ENCODE data around the gene MAP3K12. TPM values are rescaled to one million over a fixed set of nuclear protein-coding genes. Genes with fewer than 3 reads are reported as not detected.

MAP3K12 gene
- total and polyA plus RNA-seq, 2 of the 4 experiments (the other 2 are of a cell fraction), result 29.0 to 52.5 TPM

DNA sequence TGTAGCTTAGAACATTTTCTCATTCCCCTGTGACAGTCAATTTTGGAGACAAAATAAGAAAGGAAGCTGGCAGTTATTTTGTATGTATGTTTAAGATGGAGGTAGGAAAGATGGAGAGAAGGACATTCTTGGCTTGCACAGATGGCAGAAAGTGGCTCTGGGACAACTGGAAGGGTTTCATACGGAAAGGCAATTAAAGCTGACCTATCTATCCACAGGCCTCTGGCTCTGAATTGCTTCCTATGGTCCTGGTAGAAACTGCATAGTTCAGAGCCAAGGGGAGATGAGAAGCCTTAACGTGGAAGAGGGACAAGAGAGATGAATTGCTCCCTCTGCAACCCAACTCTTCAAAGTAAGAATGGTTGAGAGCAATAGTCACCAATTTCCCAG lies 16.0 kb upstream of the MAP3K12 start:
- CTCF ChIA-PET, result no interaction called here
- no peak overlapping the region for H3K18ac ChIP-seq (ENCODE audit: low read depth, low read length)
- H3K4me2 ChIP-seq (ENCODE audit: low read depth, low read length), result no peak overlapping the region
- no peak overlapping the region for H2AK5ac ChIP-seq (ENCODE audit: low read depth, low read length)
- H2BK120ac ChIP-seq (ENCODE audit: low read depth, low read length), result no peak overlapping the region
- POLR2A ChIA-PET (ENCODE audit: unreplicated experiment), result no interaction called here
- peaks cover 52% of the 10 kb centered on the region for H3K36me3 ChIP-seq (ENCODE audit: control insufficient read depth, insufficient read depth, low read length)
- WGBS, 2 experiments (ENCODE audit: extremely low coverage in 2 of 2, insufficient read length in 1 of 2), result no CpG with 5 or more reads among the region's 2 CpGs
- no peak overlapping the region for H4K8ac ChIP-seq (ENCODE audit: low read depth in 2 of 2, low read length in 2 of 2)
- in situ Hi-C loops (cut with MboI; ENCODE audit: low sequenced_read_pairs) (loop anchor here (10.0 kb wide), 1 partner anchor 300 kb away; no protein-coding TSS in a partner anchor), intact Hi-C loops (cut with micrococcal nuclease) (no loop called here), dilution Hi-C loops (cut with HindIII; ENCODE audit: low sequenced_read_pairs, unreplicated experiment) (no loop called here)
- no peak overlapping the region for H2BK15ac ChIP-seq (ENCODE audit: low read depth, low read length)
- H3K4ac ChIP-seq (ENCODE audit: low read depth, low read length), result no peak overlapping the region
- no peaks in the 10 kb centered on the region for H3K27me3 ChIP-seq (ENCODE audit: control insufficient read depth, insufficient read depth, low read length)
- no peak overlapping the region for H2BK20ac ChIP-seq (ENCODE audit: low read depth, low read length)
- no peak overlapping the region for H3K9ac ChIP-seq (ENCODE audit: low read depth, low read length)
- no peaks in the 10 kb centered on the region for H3K9me3 ChIP-seq (ENCODE audit: control insufficient read depth, insufficient read depth, low read length)
- H3K79me1 ChIP-seq (ENCODE audit: low read depth in 1 of 2, low read length in 2 of 2), result no peaks in the 10 kb centered on the region
- H2AFZ ChIP-seq (replicated peaks; ENCODE audit: low read length, poor library complexity), result no peak overlapping the region
- H3K4me1 ChIP-seq (ENCODE audit: control insufficient read depth, insufficient read depth, low read length), result no peaks in the 10 kb centered on the region
- H2BK5ac ChIP-seq (ENCODE audit: low read depth, low read length, poor library complexity, severe bottlenecking), result no peak overlapping the region
- DNase-seq (no peak), ATAC-seq (ENCODE audit: low read depth) (no peak)
- H3K4me3 ChIP-seq (ENCODE audit: insufficient read depth, low read depth, low read length), result no peak overlapping the region
- BruUV-seq (replicated peaks), result no TSS peak
- H4K91ac ChIP-seq (ENCODE audit: insufficient read depth, low read depth, low read length), result no peak overlapping the region
- H2AK9ac ChIP-seq (replicated peaks; ENCODE audit: low read depth, low read length, poor library complexity), result no peak overlapping the region
- H4K5ac ChIP-seq (ENCODE audit: low read depth, low read length), result no peak overlapping the region
- H3K9me1 ChIP-seq (ENCODE audit: insufficient read depth, low read length), result no peaks in the 10 kb centered on the region
- H4K20me1 ChIP-seq (ENCODE audit: insufficient read depth, low read length), result no peaks in the 10 kb centered on the region
- TF ChIP-seq CEBPB (IDR thresholded peaks at IDR 0.05; ENCODE audit: low read depth, low read length), result no peak
- TF ChIP-seq FOS (IDR thresholded peaks at IDR 0.05; ENCODE audit: low read depth, low read length), result no peak
- no peak for TF ChIP-seq POLR2A (IDR thresholded peaks at IDR 0.05; ENCODE audit: low read depth, low read length)
- no peak for TF ChIP-seq RCOR1 (IDR thresholded peaks at IDR 0.05; ENCODE audit: insufficient replicate concordance, low read length)
- TF ChIP-seq RAD21 (IDR thresholded peaks at IDR 0.05; ENCODE audit: low read length), result no peak
- TF ChIP-seq, protein P1, sequence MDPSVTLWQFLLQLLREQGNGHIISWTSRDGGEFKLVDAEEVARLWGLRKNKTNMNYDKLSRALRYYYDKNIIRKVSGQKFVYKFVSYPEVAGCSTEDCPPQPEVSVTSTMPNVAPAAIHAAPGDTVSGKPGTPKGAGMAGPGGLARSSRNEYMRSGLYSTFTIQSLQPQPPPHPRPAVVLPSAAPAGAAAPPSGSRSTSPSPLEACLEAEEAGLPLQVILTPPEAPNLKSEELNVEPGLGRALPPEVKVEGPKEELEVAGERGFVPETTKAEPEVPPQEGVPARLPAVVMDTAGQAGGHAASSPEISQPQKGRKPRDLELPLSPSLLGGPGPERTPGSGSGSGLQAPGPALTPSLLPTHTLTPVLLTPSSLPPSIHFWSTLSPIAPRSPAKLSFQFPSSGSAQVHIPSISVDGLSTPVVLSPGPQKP (IDR thresholded peaks at IDR 0.05; ENCODE audit: borderline replicate concordance, low read depth, low read length), result no peak
- no peak for TF ChIP-seq CHD1 (IDR thresholded peaks at IDR 0.05; ENCODE audit: low read depth, low read length)
- no peak for TF ChIP-seq MXI1 (IDR thresholded peaks at IDR 0.05; ENCODE audit: borderline replicate concordance, low read depth, low read length)
- no peak for TF ChIP-seq MAFK (IDR thresholded peaks at IDR 0.05; ENCODE audit: low read depth, low read length)
- no peak for TF ChIP-seq MAZ (IDR thresholded peaks at IDR 0.05; ENCODE audit: borderline replicate concordance, low read depth, low read length)
- TF ChIP-seq SMC3 (IDR thresholded peaks at IDR 0.05; ENCODE audit: low read depth, low read length), result no peak
- no peak for TF ChIP-seq BHLHE40 (IDR thresholded peaks at IDR 0.05; ENCODE audit: low read depth, low read length)
- TF ChIP-seq, protein P2, sequence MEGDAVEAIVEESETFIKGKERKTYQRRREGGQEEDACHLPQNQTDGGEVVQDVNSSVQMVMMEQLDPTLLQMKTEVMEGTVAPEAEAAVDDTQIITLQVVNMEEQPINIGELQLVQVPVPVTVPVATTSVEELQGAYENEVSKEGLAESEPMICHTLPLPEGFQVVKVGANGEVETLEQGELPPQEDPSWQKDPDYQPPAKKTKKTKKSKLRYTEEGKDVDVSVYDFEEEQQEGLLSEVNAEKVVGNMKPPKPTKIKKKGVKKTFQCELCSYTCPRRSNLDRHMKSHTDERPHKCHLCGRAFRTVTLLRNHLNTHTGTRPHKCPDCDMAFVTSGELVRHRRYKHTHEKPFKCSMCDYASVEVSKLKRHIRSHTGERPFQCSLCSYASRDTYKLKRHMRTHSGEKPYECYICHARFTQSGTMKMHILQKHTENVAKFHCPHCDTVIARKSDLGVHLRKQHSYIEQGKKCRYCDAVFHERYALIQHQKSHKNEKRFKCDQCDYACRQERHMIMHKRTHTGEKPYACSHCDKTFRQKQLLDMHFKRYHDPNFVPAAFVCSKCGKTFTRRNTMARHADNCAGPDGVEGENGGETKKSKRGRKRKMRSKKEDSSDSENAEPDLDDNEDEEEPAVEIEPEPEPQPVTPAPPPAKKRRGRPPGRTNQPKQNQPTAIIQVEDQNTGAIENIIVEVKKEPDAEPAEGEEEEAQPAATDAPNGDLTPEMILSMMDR (conservative IDR thresholded peaks at IDR 0.05; ENCODE audit: low read depth, low read length), result no peak
- H3K27ac ChIP-seq (ENCODE audit: insufficient read depth, low read length), result no peak overlapping the region
- H3K56ac ChIP-seq (ENCODE audit: extremely low read depth, insufficient read depth, low read length), result no peak overlapping the region
- no peak overlapping the region for H3K14ac ChIP-seq (replicated peaks; ENCODE audit: low read depth, low read length)
- H3K23ac ChIP-seq (ENCODE audit: low read depth, low read length), result no peak overlapping the region

Data from IMR-90 (cell line).